IMR-90 (cell line): ENCODE results near the gene CTBP2. TPM values are rescaled to one million over a fixed set of nuclear protein-coding genes. Genes with fewer than 3 reads are reported as not detected.

ENCODE experiments used
- ATAC-seq: fragments of 200-7000 bp; cut with Tn5 transposase; 2 replicates; pipeline ENCODE4 v1.9.1; 2020; ENCODE audit warnings: low read depth, mild to moderate bottlenecking, moderate library complexity
- BruUV-seq: library from RNA; stranded (reverse); fragments of 400-500 nt; replicated peaks from 2 replicates; lab custom pipeline; 2021; lab: Mats Ljungman, UMichigan
- CTCF ChIA-PET: fragments of 300-600 bp; formaldehyde crosslinking; extraction: SDS; loops from one replicate; lab custom pipeline; 2021; ENCODE audit warnings: antibody characterized with exemption; lab: Yijun Ruan, JAX
- POLR2A ChIA-PET: fragments of 300-600 bp; sonication (Branson Sonifier 250); formaldehyde crosslinking; loops from one replicate; lab custom pipeline; 2022; ENCODE audit warnings: antibody characterized with exemption; ENCODE audit not compliant: unreplicated experiment; lab: Charles Lee
- DNase-seq: peaks from one replicate; pipeline ENCODE4 v3.0.0; 2013
- H2AFZ ChIP-seq: replicated peaks from 2 replicates; pipeline ENCODE3; 2013; ENCODE audit warnings: low read length, mild to moderate bottlenecking; ENCODE audit not compliant: poor library complexity
- H2AK5ac ChIP-seq: 2 replicates; pipeline ENCODE4 v1.6.1; 2013; ENCODE audit warnings: low read depth, low read length, inconsistent platforms
- H2AK9ac ChIP-seq: replicated peaks from 2 replicates; pipeline ENCODE3; 2013; ENCODE audit warnings: mild to moderate bottlenecking, low read depth, low read length, moderate library complexity; ENCODE audit not compliant: poor library complexity
- H2BK120ac ChIP-seq: 2 replicates; pipeline ENCODE4 v1.6.1; 2013; ENCODE audit warnings: low read depth, low read length, inconsistent platforms
- H2BK15ac ChIP-seq: 3 replicates; pipeline ENCODE4 v1.6.1; 2013; ENCODE audit warnings: low read depth, low read length, inconsistent platforms
- H2BK20ac ChIP-seq: 2 replicates; pipeline ENCODE4 v1.6.1; 2013; ENCODE audit warnings: low read depth, mild to moderate bottlenecking, inconsistent platforms, low read length, moderate library complexity
- H2BK5ac ChIP-seq: 2 replicates; pipeline ENCODE4 v1.6.1; 2013; ENCODE audit warnings: mild to moderate bottlenecking, low read depth, low read length, inconsistent platforms; ENCODE audit not compliant: poor library complexity, severe bottlenecking
- H3K14ac ChIP-seq: replicated peaks from 2 replicates; pipeline ENCODE4 v1.6.1; 2013; ENCODE audit warnings: low read depth, low read length, inconsistent platforms
- H3K18ac ChIP-seq: 2 replicates; pipeline ENCODE4 v1.6.1; 2013; ENCODE audit warnings: low read depth, low read length, control low read depth
- H3K23ac ChIP-seq: 2 replicates; pipeline ENCODE4 v1.6.1; 2013; ENCODE audit warnings: low read depth, low read length, inconsistent platforms
- H3K27ac ChIP-seq: 2 replicates; pipeline ENCODE4 v1.5.1; 2013; ENCODE audit warnings: mild to moderate bottlenecking, control low read depth, low read length; ENCODE audit not compliant: insufficient read depth
- H3K27me3 ChIP-seq: 2 replicates; pipeline ENCODE4 v1.6.1; 2013; ENCODE audit warnings: low read length; ENCODE audit not compliant: control insufficient read depth, insufficient read depth
- H3K36me3 ChIP-seq: 2 replicates; pipeline ENCODE4 v1.6.1; 2013; ENCODE audit warnings: low read length, mixed read lengths; ENCODE audit not compliant: control insufficient read depth, insufficient read depth
- H3K4ac ChIP-seq: 2 replicates; pipeline ENCODE4 v1.6.1; 2013; ENCODE audit warnings: low read depth, low read length, inconsistent platforms
- H3K4me1 ChIP-seq: 2 replicates; pipeline ENCODE4 v1.6.1; 2013; ENCODE audit warnings: low read length, mixed read lengths; ENCODE audit not compliant: control insufficient read depth, insufficient read depth
- H3K4me2 ChIP-seq: 2 replicates; pipeline ENCODE4 v1.6.1; 2013; ENCODE audit warnings: low read depth, mild to moderate bottlenecking, control low read depth, low read length, moderate library complexity
- H3K4me3 ChIP-seq: 2 replicates; pipeline ENCODE4 v1.5.1; 2013; ENCODE audit warnings: low read depth, mild to moderate bottlenecking, control low read depth, low read length, moderate library complexity; ENCODE audit not compliant: insufficient read depth
- H3K56ac ChIP-seq: 2 replicates; pipeline ENCODE4 v1.6.1; 2013; ENCODE audit warnings: low read length, inconsistent platforms; ENCODE audit not compliant: insufficient read depth; ENCODE audit errors: extremely low read depth
- H3K79me1 ChIP-seq, 2 experiments: 2 replicates each; pipeline ENCODE4 v1.6.1; 2013; ENCODE audit warnings: low read length in 2 of 2, inconsistent platforms in 1 of 2, low read depth in 1 of 2
- H3K9ac ChIP-seq: 2 replicates; pipeline ENCODE4 v1.6.1; 2013; ENCODE audit warnings: low read depth, low read length, control low read depth
- H3K9me1 ChIP-seq: 2 replicates; pipeline ENCODE4 v1.6.1; 2013; ENCODE audit warnings: low read length, inconsistent platforms; ENCODE audit not compliant: insufficient read depth
- H3K9me3 ChIP-seq: 2 replicates; pipeline ENCODE4 v1.6.1; 2013; ENCODE audit warnings: low read length; ENCODE audit not compliant: control insufficient read depth, insufficient read depth
- H4K20me1 ChIP-seq: 2 replicates; pipeline ENCODE4 v1.6.1; 2013; ENCODE audit warnings: low read length, inconsistent platforms; ENCODE audit not compliant: insufficient read depth
- H4K5ac ChIP-seq: 2 replicates; pipeline ENCODE4 v1.6.1; 2013; ENCODE audit warnings: mild to moderate bottlenecking, low read depth, low read length, control low read depth
- H4K8ac ChIP-seq, 2 experiments: 2 replicates each; pipeline ENCODE4 v1.6.1; 2013; ENCODE audit warnings: low read depth in 2 of 2, low read length in 2 of 2, control low read depth in 1 of 2, inconsistent platforms in 1 of 2
- H4K91ac ChIP-seq: 2 replicates; pipeline ENCODE4 v1.6.1; 2013; ENCODE audit warnings: low read depth, low read length, inconsistent platforms; ENCODE audit not compliant: insufficient read depth
- BHLHE40 ChIP-seq: fragments of 150-350 bp; IDR thresholded peaks from 2 replicates; pipeline ENCODE4 v1.6.1; 2016; ENCODE audit warnings: mild to moderate bottlenecking, low read depth, low read length
- CEBPB ChIP-seq: IDR thresholded peaks from 2 replicates; pipeline ENCODE4 v1.6.1; 2012; ENCODE audit warnings: low read depth, low read length, improper control_type of control experiment
- CTCF ChIP-seq: conservative IDR thresholded peaks from 2 replicates; pipeline ENCODE4 v1.5.1; 2012; ENCODE audit warnings: mild to moderate bottlenecking, low read depth, low read length, improper control_type of control experiment
- ELK1 ChIP-seq: fragments of 150-350 bp; IDR thresholded peaks from 2 replicates; pipeline ENCODE4 v1.6.1; 2016; ENCODE audit warnings: low read depth, mild to moderate bottlenecking, low read length, moderate library complexity, borderline replicate concordance
- MAFK ChIP-seq: IDR thresholded peaks from 2 replicates; pipeline ENCODE4 v1.6.1; 2012; ENCODE audit warnings: low read depth, low read length, improper control_type of control experiment
- MAZ ChIP-seq: IDR thresholded peaks from 2 replicates; pipeline ENCODE4 v1.6.1; 2012; ENCODE audit warnings: low read depth, mild to moderate bottlenecking, low read length, improper control_type of control experiment, moderate library complexity, borderline replicate concordance
- NFE2L2 ChIP-seq: fragments of 150-350 bp; IDR thresholded peaks from 2 replicates; pipeline ENCODE4 v1.6.1; 2016; ENCODE audit warnings: low read depth, mild to moderate bottlenecking, low read length
- POLR2A ChIP-seq: IDR thresholded peaks from 2 replicates; pipeline ENCODE4 v1.6.1; 2012; ENCODE audit warnings: mild to moderate bottlenecking, low read depth, low read length
- RFX5 ChIP-seq: IDR thresholded peaks from 2 replicates; pipeline ENCODE4 v1.8.0; 2012; ENCODE audit warnings: low read depth, mild to moderate bottlenecking, low read length, moderate library complexity
- USF2 ChIP-seq: fragments of 150-350 bp; IDR thresholded peaks from 2 replicates; pipeline ENCODE4 v1.6.1; 2017; ENCODE audit warnings: mild to moderate bottlenecking, antibody characterized with exemption, low read length, low read depth
- WGBS, 2 experiments: methylation state at CpG; one replicate each; pipeline versions ENCODE4 v1.1.5 to v1.1.7; 2013; ENCODE audit warnings: missing lambda C conversion rate in 2 of 2; ENCODE audit not compliant: insufficient read length in 1 of 2; ENCODE audit errors: extremely low coverage in 2 of 2; 5-methylcytosine and 5-hydroxymethylcytosine counted together
- dilution Hi-C: fragments of 300-500 bp; cut with HindIII; formaldehyde crosslinking; loops from one replicate; pipeline ENCODE4 v1.14.3; 2018; ENCODE audit warnings: low sequenced_read_pairs; ENCODE audit not compliant: unreplicated experiment
- in situ Hi-C: fragments of 300-500 bp; cut with MboI; formaldehyde crosslinking; loops from 3 replicates; pipeline ENCODE4 v1.14.3; 2019; ENCODE audit warnings: low sequenced_read_pairs, inconsistent platforms, mixed read lengths
- intact Hi-C: fragments of 100-400 bp; cut with micrococcal nuclease; formaldehyde crosslinking; loops from 2 replicates; pipeline ENCODE4 v1.10.0; 2022
- polyA plus RNA-seq, 3 experiments: library from polyadenylated mRNA; depleted of rRNA; stranded (reverse); fragments of >200 nt; gene quantifications; 2 replicates each; pipeline ENCODE4 v1.2.3, GENCODE V29; 2012; ENCODE audit warnings: low replicate concordance in 1 of 3
- total RNA-seq: library from RNA; depleted of rRNA; stranded (reverse); fragments of >200 nt; gene quantifications from 2 replicates; pipeline ENCODE4 v1.2.3, GENCODE V29; 2012

CTBP2 gene
- total and polyA plus RNA-seq, 2 of the 4 experiments (the other 2 are of a cell fraction): 81.0 to 86.6 TPM

GRCh38 chr10:125201791-125202622 is 41.6 kb upstream of the CTBP2 start:
- no peak overlapping the region for H2BK15ac ChIP-seq
- H3K9ac ChIP-seq: no peak overlapping the region
- CTCF ChIA-PET: interaction anchor here (0.7 kb wide), 1 partner anchor 187 kb away, joined by 4 read pairs; no protein-coding TSS in a partner anchor
- H3K14ac ChIP-seq: no peak overlapping the region
- H3K36me3 ChIP-seq: no peaks in the 10 kb centered on the region
- no peaks in the 10 kb centered on the region for H3K9me1 ChIP-seq
- no peak overlapping the region; the same call in 1 of the 2 replicates for H3K4ac ChIP-seq
- no peak overlapping the region for H3K4me3 ChIP-seq
- no peak overlapping the region for H2BK5ac ChIP-seq
- POLR2A ChIA-PET: no interaction called here
- H3K27me3 ChIP-seq: peaks cover 24% of the 10 kb centered on the region
- ATAC-seq (no peak), DNase-seq (no peak)
- H4K8ac ChIP-seq: no peak overlapping the region
- H3K4me1 ChIP-seq: peaks cover 4% of the 10 kb centered on the region; the same call in 1 of the 2 replicates
- peaks cover 4% of the 10 kb centered on the region for H3K9me3 ChIP-seq
- no peak overlapping the region for H4K91ac ChIP-seq
- no peak overlapping the region for H3K56ac ChIP-seq
- no peaks in the 10 kb centered on the region for H3K79me1 ChIP-seq
- no peak for TF ChIP-seq CEBPB
- no peak for TF ChIP-seq USF2
- no peak for TF ChIP-seq NFE2L2
- TF ChIP-seq ELK1: no peak
- TF ChIP-seq POLR2A: no peak
- TF ChIP-seq MAZ: no peak
- TF ChIP-seq CTCF: no peak
- no peak for TF ChIP-seq BHLHE40
- TF ChIP-seq RFX5: no peak
- no peak for TF ChIP-seq MAFK
- H3K27ac ChIP-seq: no peak overlapping the region
- no peak overlapping the region for H2BK120ac ChIP-seq
- 0 out of 2 replicates have a peak overlapping the region, but pooled peaks have one; percentile 21 for H2BK20ac ChIP-seq
- no peak overlapping the region for H3K23ac ChIP-seq
- no peak overlapping the region for H2AK5ac ChIP-seq
- dilution Hi-C loops: no loop called here
- no CpG with 5 or more reads among the region's 10 CpGs for WGBS, 2 experiments
- no peak overlapping the region for H3K4me2 ChIP-seq
- H2AFZ ChIP-seq: no peak overlapping the region
- in situ Hi-C loops: no loop called here
- H3K18ac ChIP-seq: no peak overlapping the region
- no peaks in the 10 kb centered on the region for H4K20me1 ChIP-seq
- no peak overlapping the region for H2AK9ac ChIP-seq
- no TSS peak for BruUV-seq
- H4K5ac ChIP-seq: no peak overlapping the region
- intact Hi-C loops: no loop called here
